IMR-90 (cell line): ENCODE results near the gene COL17A1. TPM values are rescaled to one million over a fixed set of nuclear protein-coding genes. Genes with fewer than 3 reads are reported as not detected.

ENCODE experiments used
- ATAC-seq: fragments of 200-7000 bp; cut with Tn5 transposase; 2 replicates; pipeline ENCODE4 v1.9.1; 2020; ENCODE audit warnings: low read depth, mild to moderate bottlenecking, moderate library complexity
- BruUV-seq: library from RNA; stranded (reverse); fragments of 400-500 nt; replicated peaks from 2 replicates; lab custom pipeline; 2021; lab: Mats Ljungman, UMichigan
- CTCF ChIA-PET: fragments of 300-600 bp; formaldehyde crosslinking; extraction: SDS; loops from one replicate; lab custom pipeline; 2021; ENCODE audit warnings: antibody characterized with exemption; lab: Yijun Ruan, JAX
- POLR2A ChIA-PET: fragments of 300-600 bp; sonication (Branson Sonifier 250); formaldehyde crosslinking; loops from one replicate; lab custom pipeline; 2022; ENCODE audit warnings: antibody characterized with exemption; ENCODE audit not compliant: unreplicated experiment; lab: Charles Lee
- DNase-seq: peaks from one replicate; pipeline ENCODE4 v3.0.0; 2013
- H2AFZ ChIP-seq: replicated peaks from 2 replicates; pipeline ENCODE3; 2013; ENCODE audit warnings: low read length, mild to moderate bottlenecking; ENCODE audit not compliant: poor library complexity
- H2AK5ac ChIP-seq: 2 replicates; pipeline ENCODE4 v1.6.1; 2013; ENCODE audit warnings: low read depth, low read length, inconsistent platforms
- H2AK9ac ChIP-seq: replicated peaks from 2 replicates; pipeline ENCODE3; 2013; ENCODE audit warnings: mild to moderate bottlenecking, low read depth, low read length, moderate library complexity; ENCODE audit not compliant: poor library complexity
- H2BK120ac ChIP-seq: 2 replicates; pipeline ENCODE4 v1.6.1; 2013; ENCODE audit warnings: low read depth, low read length, inconsistent platforms
- H2BK15ac ChIP-seq: 3 replicates; pipeline ENCODE4 v1.6.1; 2013; ENCODE audit warnings: low read depth, low read length, inconsistent platforms
- H2BK20ac ChIP-seq: 2 replicates; pipeline ENCODE4 v1.6.1; 2013; ENCODE audit warnings: low read depth, mild to moderate bottlenecking, inconsistent platforms, low read length, moderate library complexity
- H2BK5ac ChIP-seq: 2 replicates; pipeline ENCODE4 v1.6.1; 2013; ENCODE audit warnings: mild to moderate bottlenecking, low read depth, low read length, inconsistent platforms; ENCODE audit not compliant: poor library complexity, severe bottlenecking
- H3K14ac ChIP-seq: replicated peaks from 2 replicates; pipeline ENCODE4 v1.6.1; 2013; ENCODE audit warnings: low read depth, low read length, inconsistent platforms
- H3K18ac ChIP-seq: 2 replicates; pipeline ENCODE4 v1.6.1; 2013; ENCODE audit warnings: low read depth, low read length, control low read depth
- H3K23ac ChIP-seq: 2 replicates; pipeline ENCODE4 v1.6.1; 2013; ENCODE audit warnings: low read depth, low read length, inconsistent platforms
- H3K27ac ChIP-seq: 2 replicates; pipeline ENCODE4 v1.5.1; 2013; ENCODE audit warnings: mild to moderate bottlenecking, control low read depth, low read length; ENCODE audit not compliant: insufficient read depth
- H3K27me3 ChIP-seq: 2 replicates; pipeline ENCODE4 v1.6.1; 2013; ENCODE audit warnings: low read length; ENCODE audit not compliant: control insufficient read depth, insufficient read depth
- H3K36me3 ChIP-seq: 2 replicates; pipeline ENCODE4 v1.6.1; 2013; ENCODE audit warnings: low read length, mixed read lengths; ENCODE audit not compliant: control insufficient read depth, insufficient read depth
- H3K4ac ChIP-seq: 2 replicates; pipeline ENCODE4 v1.6.1; 2013; ENCODE audit warnings: low read depth, low read length, inconsistent platforms
- H3K4me1 ChIP-seq: 2 replicates; pipeline ENCODE4 v1.6.1; 2013; ENCODE audit warnings: low read length, mixed read lengths; ENCODE audit not compliant: control insufficient read depth, insufficient read depth
- H3K4me2 ChIP-seq: 2 replicates; pipeline ENCODE4 v1.6.1; 2013; ENCODE audit warnings: low read depth, mild to moderate bottlenecking, control low read depth, low read length, moderate library complexity
- H3K4me3 ChIP-seq: 2 replicates; pipeline ENCODE4 v1.5.1; 2013; ENCODE audit warnings: low read depth, mild to moderate bottlenecking, control low read depth, low read length, moderate library complexity; ENCODE audit not compliant: insufficient read depth
- H3K56ac ChIP-seq: 2 replicates; pipeline ENCODE4 v1.6.1; 2013; ENCODE audit warnings: low read length, inconsistent platforms; ENCODE audit not compliant: insufficient read depth; ENCODE audit errors: extremely low read depth
- H3K79me1 ChIP-seq, 2 experiments: 2 replicates each; pipeline ENCODE4 v1.6.1; 2013; ENCODE audit warnings: low read length in 2 of 2, inconsistent platforms in 1 of 2, low read depth in 1 of 2
- H3K9ac ChIP-seq: 2 replicates; pipeline ENCODE4 v1.6.1; 2013; ENCODE audit warnings: low read depth, low read length, control low read depth
- H3K9me1 ChIP-seq: 2 replicates; pipeline ENCODE4 v1.6.1; 2013; ENCODE audit warnings: low read length, inconsistent platforms; ENCODE audit not compliant: insufficient read depth
- H3K9me3 ChIP-seq: 2 replicates; pipeline ENCODE4 v1.6.1; 2013; ENCODE audit warnings: low read length; ENCODE audit not compliant: control insufficient read depth, insufficient read depth
- H4K20me1 ChIP-seq: 2 replicates; pipeline ENCODE4 v1.6.1; 2013; ENCODE audit warnings: low read length, inconsistent platforms; ENCODE audit not compliant: insufficient read depth
- H4K5ac ChIP-seq: 2 replicates; pipeline ENCODE4 v1.6.1; 2013; ENCODE audit warnings: mild to moderate bottlenecking, low read depth, low read length, control low read depth
- H4K8ac ChIP-seq, 2 experiments: 2 replicates each; pipeline ENCODE4 v1.6.1; 2013; ENCODE audit warnings: low read depth in 2 of 2, low read length in 2 of 2, control low read depth in 1 of 2, inconsistent platforms in 1 of 2
- H4K91ac ChIP-seq: 2 replicates; pipeline ENCODE4 v1.6.1; 2013; ENCODE audit warnings: low read depth, low read length, inconsistent platforms; ENCODE audit not compliant: insufficient read depth
- BHLHE40 ChIP-seq: fragments of 150-350 bp; IDR thresholded peaks from 2 replicates; pipeline ENCODE4 v1.6.1; 2016; ENCODE audit warnings: mild to moderate bottlenecking, low read depth, low read length
- CEBPB ChIP-seq: IDR thresholded peaks from 2 replicates; pipeline ENCODE4 v1.6.1; 2012; ENCODE audit warnings: low read depth, low read length, improper control_type of control experiment
- CHD1 ChIP-seq: IDR thresholded peaks from 2 replicates; pipeline ENCODE4 v1.6.1; 2012; ENCODE audit warnings: low read depth, low read length, improper control_type of control experiment
- FOS ChIP-seq: fragments of 150-350 bp; IDR thresholded peaks from 2 replicates; pipeline ENCODE4 v1.6.1; 2016; ENCODE audit warnings: low read depth, low read length
- MAFK ChIP-seq: IDR thresholded peaks from 2 replicates; pipeline ENCODE4 v1.6.1; 2012; ENCODE audit warnings: low read depth, low read length, improper control_type of control experiment
- MAZ ChIP-seq: IDR thresholded peaks from 2 replicates; pipeline ENCODE4 v1.6.1; 2012; ENCODE audit warnings: low read depth, mild to moderate bottlenecking, low read length, improper control_type of control experiment, moderate library complexity, borderline replicate concordance
- MXI1 ChIP-seq: IDR thresholded peaks from 2 replicates; pipeline ENCODE4 v1.6.1; 2012; ENCODE audit warnings: low read depth, mild to moderate bottlenecking, low read length, moderate library complexity, borderline replicate concordance
- NFE2L2 ChIP-seq: fragments of 150-350 bp; IDR thresholded peaks from 2 replicates; pipeline ENCODE4 v1.6.1; 2016; ENCODE audit warnings: low read depth, mild to moderate bottlenecking, low read length
- POLR2A ChIP-seq: IDR thresholded peaks from 2 replicates; pipeline ENCODE4 v1.6.1; 2012; ENCODE audit warnings: mild to moderate bottlenecking, low read depth, low read length
- RAD21 ChIP-seq: IDR thresholded peaks from 2 replicates; pipeline ENCODE4 v1.6.1; 2012; ENCODE audit warnings: low read length, improper control_type of control experiment
- RCOR1 ChIP-seq: IDR thresholded peaks from 2 replicates; pipeline ENCODE4 v1.6.1; 2012; ENCODE audit warnings: mild to moderate bottlenecking, low read length, improper control_type of control experiment; ENCODE audit not compliant: insufficient replicate concordance
- RFX5 ChIP-seq: IDR thresholded peaks from 2 replicates; pipeline ENCODE4 v1.8.0; 2012; ENCODE audit warnings: low read depth, mild to moderate bottlenecking, low read length, moderate library complexity
- SMC3 ChIP-seq: fragments of 150-350 bp; IDR thresholded peaks from 2 replicates; pipeline ENCODE4 v1.6.1; 2016; ENCODE audit warnings: low read depth, mild to moderate bottlenecking, antibody characterized with exemption, low read length, moderate library complexity
- WGBS, 2 experiments: methylation state at CpG; one replicate each; pipeline versions ENCODE4 v1.1.5 to v1.1.7; 2013; ENCODE audit warnings: missing lambda C conversion rate in 2 of 2; ENCODE audit not compliant: insufficient read length in 1 of 2; ENCODE audit errors: extremely low coverage in 2 of 2; 5-methylcytosine and 5-hydroxymethylcytosine counted together
- dilution Hi-C: fragments of 300-500 bp; cut with HindIII; formaldehyde crosslinking; loops from one replicate; pipeline ENCODE4 v1.14.3; 2018; ENCODE audit warnings: low sequenced_read_pairs; ENCODE audit not compliant: unreplicated experiment
- in situ Hi-C: fragments of 300-500 bp; cut with MboI; formaldehyde crosslinking; loops from 3 replicates; pipeline ENCODE4 v1.14.3; 2019; ENCODE audit warnings: low sequenced_read_pairs, inconsistent platforms, mixed read lengths
- intact Hi-C: fragments of 100-400 bp; cut with micrococcal nuclease; formaldehyde crosslinking; loops from 2 replicates; pipeline ENCODE4 v1.10.0; 2022
- polyA plus RNA-seq, 3 experiments: library from polyadenylated mRNA; depleted of rRNA; stranded (reverse); fragments of >200 nt; gene quantifications; 2 replicates each; pipeline ENCODE4 v1.2.3, GENCODE V29; 2012; ENCODE audit warnings: low replicate concordance in 1 of 3
- total RNA-seq: library from RNA; depleted of rRNA; stranded (reverse); fragments of >200 nt; gene quantifications from 2 replicates; pipeline ENCODE4 v1.2.3, GENCODE V29; 2012
- TF ChIP-seq, protein P1 (sequence below): fragments of 150-350 bp; IDR thresholded peaks from 2 replicates; pipeline ENCODE4 v1.6.1; 2017; ENCODE audit warnings: mild to moderate bottlenecking, antibody characterized with exemption, low read length, low read depth
- TF ChIP-seq, protein P2 (sequence below): conservative IDR thresholded peaks from 2 replicates; pipeline ENCODE4 v1.5.1; 2012; ENCODE audit warnings: mild to moderate bottlenecking, low read depth, low read length, improper control_type of control experiment
- TF ChIP-seq, protein P3 (sequence below): fragments of 150-350 bp; IDR thresholded peaks from 2 replicates; pipeline ENCODE4 v1.6.1; 2016; ENCODE audit warnings: low read depth, mild to moderate bottlenecking, low read length, moderate library complexity, borderline replicate concordance

COL17A1 gene
- total and polyA plus RNA-seq, 2 of the 4 experiments (the other 2 are of a cell fraction): 0.14 to 0.18 TPM

DNA sequence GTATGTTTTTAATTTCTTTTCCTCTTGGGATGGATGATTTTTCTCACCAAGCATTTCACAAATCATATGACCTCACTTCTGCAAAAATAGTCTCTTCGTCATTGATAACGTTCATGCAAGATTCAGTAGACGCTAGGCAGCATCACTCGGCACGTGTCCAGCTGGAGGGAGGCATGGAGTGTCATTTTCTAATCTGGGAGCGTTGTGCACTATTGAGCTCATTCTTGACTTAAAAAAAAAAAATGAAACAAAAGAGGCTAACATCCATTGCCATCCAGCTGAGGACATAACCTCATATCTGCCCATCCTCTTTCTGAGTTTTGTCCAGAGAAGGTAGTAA is 56.2 kb downstream of the COL17A1 start:
- Histone ChIP-seq H2BK20ac (no peak overlapping the region), H4K8ac (no peak overlapping the region), H4K91ac (no peak overlapping the region), H4K20me1 (no peaks in the 10 kb centered on the region), H3K9me3 (no peaks in the 10 kb centered on the region), H4K5ac (no peak overlapping the region), H3K14ac (no peak overlapping the region), H3K27ac (no peak overlapping the region), H3K9ac (no peak overlapping the region), H3K36me3 (peaks cover 18% of the 10 kb centered on the region), H2AK9ac (no peak overlapping the region), H3K4me1 (no peaks in the 10 kb centered on the region), H3K4me2 (no peak overlapping the region), H3K56ac (no peak overlapping the region), H2AK5ac (no peak overlapping the region), H2BK15ac (no peak overlapping the region), H3K18ac (no peak overlapping the region), H2AFZ (no peak overlapping the region), H3K4me3 (no peak overlapping the region), H3K27me3 (no peaks in the 10 kb centered on the region), H3K9me1 (peaks cover 5% of the 10 kb centered on the region; the same call in 1 of the 2 replicates), H2BK5ac (no peak overlapping the region), H3K4ac (no peak overlapping the region), H2BK120ac (no peak overlapping the region), H3K79me1 (peaks cover 0 to 3% of the 10 kb centered on the region in 2 experiments; a peak in 1 of 4 replicates), H3K23ac (no peak overlapping the region)
- WGBS, 2 experiments: no CpG with 5 or more reads among the region's 6 CpGs
- ChIA-PET POLR2A (interaction anchor here (0.6 kb wide), 1 partner anchor 72 kb away, joined by 5 read pairs; no protein-coding TSS in a partner anchor), CTCF (interaction anchor here (0.9 to 1.8 kb wide), 3 partner anchors 15 to 141 kb away, joined by 4 to 5 read pairs (median 5); partner anchors contain the start of gene SFR1)
- no peak for ATAC-seq
- intact Hi-C loops (loop anchor here (5.0 kb wide), 1 partner anchor 142 kb away; no protein-coding TSS in a partner anchor), dilution Hi-C loops (no loop called here), in situ Hi-C loops (no loop called here)
- TF ChIP-seq, protein P1, sequence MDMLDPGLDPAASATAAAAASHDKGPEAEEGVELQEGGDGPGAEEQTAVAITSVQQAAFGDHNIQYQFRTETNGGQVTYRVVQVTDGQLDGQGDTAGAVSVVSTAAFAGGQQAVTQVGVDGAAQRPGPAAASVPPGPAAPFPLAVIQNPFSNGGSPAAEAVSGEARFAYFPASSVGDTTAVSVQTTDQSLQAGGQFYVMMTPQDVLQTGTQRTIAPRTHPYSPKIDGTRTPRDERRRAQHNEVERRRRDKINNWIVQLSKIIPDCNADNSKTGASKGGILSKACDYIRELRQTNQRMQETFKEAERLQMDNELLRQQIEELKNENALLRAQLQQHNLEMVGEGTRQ: no peak
- TF ChIP-seq, protein P2, sequence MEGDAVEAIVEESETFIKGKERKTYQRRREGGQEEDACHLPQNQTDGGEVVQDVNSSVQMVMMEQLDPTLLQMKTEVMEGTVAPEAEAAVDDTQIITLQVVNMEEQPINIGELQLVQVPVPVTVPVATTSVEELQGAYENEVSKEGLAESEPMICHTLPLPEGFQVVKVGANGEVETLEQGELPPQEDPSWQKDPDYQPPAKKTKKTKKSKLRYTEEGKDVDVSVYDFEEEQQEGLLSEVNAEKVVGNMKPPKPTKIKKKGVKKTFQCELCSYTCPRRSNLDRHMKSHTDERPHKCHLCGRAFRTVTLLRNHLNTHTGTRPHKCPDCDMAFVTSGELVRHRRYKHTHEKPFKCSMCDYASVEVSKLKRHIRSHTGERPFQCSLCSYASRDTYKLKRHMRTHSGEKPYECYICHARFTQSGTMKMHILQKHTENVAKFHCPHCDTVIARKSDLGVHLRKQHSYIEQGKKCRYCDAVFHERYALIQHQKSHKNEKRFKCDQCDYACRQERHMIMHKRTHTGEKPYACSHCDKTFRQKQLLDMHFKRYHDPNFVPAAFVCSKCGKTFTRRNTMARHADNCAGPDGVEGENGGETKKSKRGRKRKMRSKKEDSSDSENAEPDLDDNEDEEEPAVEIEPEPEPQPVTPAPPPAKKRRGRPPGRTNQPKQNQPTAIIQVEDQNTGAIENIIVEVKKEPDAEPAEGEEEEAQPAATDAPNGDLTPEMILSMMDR: no peak
- TF ChIP-seq FOS (no peak), NFE2L2 (no peak), SMC3 (no peak), CHD1 (no peak), MAFK (no peak), RCOR1 (no peak), BHLHE40 (no peak), POLR2A (no peak), RFX5 (no peak), RAD21 (no peak), MAZ (no peak), CEBPB (no peak), MXI1 (no peak)
- TF ChIP-seq, protein P3, sequence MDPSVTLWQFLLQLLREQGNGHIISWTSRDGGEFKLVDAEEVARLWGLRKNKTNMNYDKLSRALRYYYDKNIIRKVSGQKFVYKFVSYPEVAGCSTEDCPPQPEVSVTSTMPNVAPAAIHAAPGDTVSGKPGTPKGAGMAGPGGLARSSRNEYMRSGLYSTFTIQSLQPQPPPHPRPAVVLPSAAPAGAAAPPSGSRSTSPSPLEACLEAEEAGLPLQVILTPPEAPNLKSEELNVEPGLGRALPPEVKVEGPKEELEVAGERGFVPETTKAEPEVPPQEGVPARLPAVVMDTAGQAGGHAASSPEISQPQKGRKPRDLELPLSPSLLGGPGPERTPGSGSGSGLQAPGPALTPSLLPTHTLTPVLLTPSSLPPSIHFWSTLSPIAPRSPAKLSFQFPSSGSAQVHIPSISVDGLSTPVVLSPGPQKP: no peak
- peak; percentile 63 for DNase-seq
- BruUV-seq: no TSS peak
